CD14-positive monocyte (primary cell): ENCODE data around the gene PARVG. TPM values are rescaled to one million over a fixed set of nuclear protein-coding genes. Genes with fewer than 3 reads are reported as not detected.

Experiments
- DNase-seq, 3 donors: peaks; one replicate each; pipeline ENCODE4 v3.0.0-alpha.2; 2011 to 2022
- H2AFZ ChIP-seq: 2 replicates; pipeline ENCODE4 v1.6.0; 2012; ENCODE audit warnings: mild to moderate bottlenecking, low read depth, low read length, inconsistent platforms; ENCODE audit not compliant: insufficient read depth, poor library complexity, severe bottlenecking
- H3K27ac ChIP-seq, 2 donors: 1 replicate in 1 of 2; 2 replicates in 1 of 2; pipeline ENCODE4 v1.5.1; 2012 to 2013; ENCODE audit warnings: low read length in 2 of 2, control low read depth in 1 of 2, inconsistent platforms in 1 of 2, low read depth in 1 of 2, mild to moderate bottlenecking in 1 of 2
- H3K27me3 ChIP-seq, 2 donors: one replicate each; pipeline versions ENCODE4 v1.6.0 to v1.6.1; 2011 to 2013; ENCODE audit warnings: low read length in 2 of 2; ENCODE audit not compliant: control insufficient read depth in 2 of 2, insufficient read depth in 2 of 2
- H3K36me3 ChIP-seq, 2 donors: replicated peaks in 1 of 2; 1 replicate in 1 of 2; 2 replicates in 1 of 2; pipeline versions ENCODE4 v1.5.1 to v1.6.1; 2012 to 2013; ENCODE audit warnings: low read length in 2 of 2, control low read depth in 1 of 2, inconsistent platforms in 1 of 2, mild to moderate bottlenecking in 1 of 2; ENCODE audit not compliant: insufficient read depth in 2 of 2, control insufficient read depth in 1 of 2
- H3K4me1 ChIP-seq, 2 donors: 1 replicate in 1 of 2; 2 replicates in 1 of 2; pipeline versions ENCODE4 v1.5.1 to v1.6.1; 2012 to 2013; ENCODE audit warnings: low read length in 2 of 2, control low read depth in 1 of 2, inconsistent platforms in 1 of 2, mild to moderate bottlenecking in 1 of 2, moderate library complexity in 1 of 2; ENCODE audit not compliant: insufficient read depth in 2 of 2, control insufficient read depth in 1 of 2
- H3K4me2 ChIP-seq: replicated peaks from 2 replicates; pipeline ENCODE3; 2012; ENCODE audit warnings: low read length, moderate library complexity, mild to moderate bottlenecking; ENCODE audit not compliant: poor library complexity, severe bottlenecking; ENCODE audit errors: extremely low read depth
- H3K4me3 ChIP-seq, 3 experiments: fragments of 200-600 bp in 1 of 3; sonication (generic) in 1 of 3; replicated peaks in 1 of 3; 1 replicate in 2 of 3; 2 replicates in 1 of 3; pipeline ENCODE4 v1.5.1; 2011 to 2013; ENCODE audit warnings: low read length in 3 of 3, mild to moderate bottlenecking in 3 of 3, control low read depth in 2 of 3, low read depth in 2 of 3, inconsistent platforms in 1 of 3, moderate library complexity in 1 of 3
- H3K79me2 ChIP-seq: 2 replicates; pipeline ENCODE4 v1.6.0; 2012; ENCODE audit warnings: mild to moderate bottlenecking, control low read depth, inconsistent platforms, low read length, moderate library complexity; ENCODE audit not compliant: insufficient read depth
- H3K9ac ChIP-seq: 2 replicates; pipeline ENCODE4 v1.6.0; 2017; ENCODE audit warnings: low read length, mild to moderate bottlenecking; ENCODE audit not compliant: insufficient read depth, poor library complexity, severe bottlenecking
- H3K9me3 ChIP-seq, 2 donors: replicated peaks in 1 of 2; 1 replicate in 1 of 2; 2 replicates in 1 of 2; pipeline versions ENCODE4 v1.5.1 to v1.6.1; 2012 to 2013; ENCODE audit warnings: low read length in 2 of 2, control low read depth in 1 of 2; ENCODE audit not compliant: control insufficient read depth in 1 of 2, insufficient read depth in 1 of 2
- H4K20me1 ChIP-seq: 2 replicates; pipeline ENCODE4 v1.6.0; 2012; ENCODE audit warnings: mild to moderate bottlenecking, low read length, control low read depth, moderate library complexity; ENCODE audit not compliant: insufficient read depth
- H3K27ac Mint-ChIP-seq, 7 donors: one replicate each; pipeline ENCODE4 v1.8.0; 2020; ENCODE audit warnings: mild to moderate bottlenecking in 7 of 7, mixed read lengths in 7 of 7, moderate library complexity in 6 of 7, inconsistent platforms in 2 of 7
- H3K27me3 Mint-ChIP-seq, 3 donors: one replicate each; pipeline ENCODE4 v1.8.0; 2021 to 2022; ENCODE audit warnings: low read depth in 3 of 3, mild to moderate bottlenecking in 3 of 3, mixed read lengths in 3 of 3, moderate library complexity in 3 of 3, inconsistent platforms in 1 of 3
- H3K36me3 Mint-ChIP-seq, 2 donors: one replicate each; pipeline ENCODE4 v1.8.0; 2020; ENCODE audit warnings: mixed read lengths in 2 of 2, inconsistent platforms in 1 of 2, mild to moderate bottlenecking in 1 of 2
- H3K4me1 Mint-ChIP-seq: one replicate; pipeline ENCODE4 v1.8.0; 2020; ENCODE audit warnings: mild to moderate bottlenecking, mixed read lengths
- H3K4me3 Mint-ChIP-seq, 2 donors: one replicate each; pipeline ENCODE4 v1.8.0; 2020; ENCODE audit warnings: mild to moderate bottlenecking in 2 of 2, mixed read lengths in 2 of 2, moderate library complexity in 1 of 2
- H3K9me3 Mint-ChIP-seq, 7 donors: one replicate each; pipeline ENCODE4 v1.8.0; 2020 to 2022; ENCODE audit warnings: mixed read lengths in 7 of 7, mild to moderate bottlenecking in 6 of 7, moderate library complexity in 6 of 7, inconsistent platforms in 2 of 7
- CTCF ChIP-seq: fragments of 200-600 bp; IDR thresholded peaks from one replicate; pipeline ENCODE4 v1.8.0; 2022; ENCODE audit warnings: antibody characterized with exemption, mild to moderate bottlenecking
- WGBS: methylation state at CpG from one replicate; pipeline ENCODE4 v1.1.5; 2013; ENCODE audit warnings: missing lambda C conversion rate; ENCODE audit not compliant: insufficient coverage; 5-methylcytosine and 5-hydroxymethylcytosine counted together
- intact Hi-C, 2 donors: fragments of 100-400 bp; cut with micrococcal nuclease; formaldehyde crosslinking; loops; one replicate each; pipeline versions ENCODE4 v1.15.0 to v1.15.1; 2023
- polyA plus RNA-seq, 3 donors: library from polyadenylated mRNA; depleted of rRNA in 1 of 3; unstranded in 2 of 3; stranded (reverse) in 1 of 3; fragments of 300-500 nt in 2 of 3; fragments of >200 nt in 1 of 3; fragmentation: Illumina TruSeq in 2 of 3; gene quantifications; 1 replicate in 2 of 3; 2 replicates in 1 of 3; pipeline ENCODE4 v1.2.3, GENCODE V29; 2012 to 2021

Gene PARVG
- polyA plus RNA-seq, 3 donors = 169 to 577 (median 190) TPM

GRCh38 chr22:44187652-44188230 lies 7.0 kb downstream of the PARVG start:
- Histone ChIP-seq H3K27ac (peak overlapping the region in 1 of 2 donors; percentile 45), H3K79me2 (peaks cover 56% of the 10 kb centered on the region), H3K4me2 (no peak overlapping the region), H3K4me3 (no peak overlapping the region), H3K9ac (no peak overlapping the region), H3K4me1 (peaks cover 31 to 42% of the 10 kb centered on the region in 2 donors), H3K9me3 (no peaks in the 10 kb centered on the region), H2AFZ (no peak overlapping the region), H4K20me1 (peaks cover 83% of the 10 kb centered on the region), H3K36me3 (peaks cover 54 to 87% of the 10 kb centered on the region in 2 donors), H3K27me3 (no peaks in the 10 kb centered on the region)
- peaks cover 0 to 2% (median 0%) of the 10 kb centered on the region in 7 donors for H3K9me3 Mint-ChIP-seq
- peak overlapping the region in 3 of 7 donors; percentile 25 to 76 (median 65) for H3K27ac Mint-ChIP-seq
- TF ChIP-seq CTCF = no peak
- H3K4me3 Mint-ChIP-seq = no peak overlapping the region
- intact Hi-C loops = loop anchor here (10.0 kb wide), 2 partner anchors 307 to 437 kb away; partner anchors contain the start of gene RTL6 (in 1 of the 2)
- no peak for DNase-seq
- H3K4me1 Mint-ChIP-seq = peaks cover 40% of the 10 kb centered on the region
- H3K36me3 Mint-ChIP-seq = peaks cover 45 to 83% of the 10 kb centered on the region in 2 donors
- 95% methylated on average over 7 of the region's 12 CpGs for WGBS
- H3K27me3 Mint-ChIP-seq = no peaks in the 10 kb centered on the region

GRCh38 chr22:44188316-44188715 lies 7.6 kb downstream of the PARVG start:
- no peaks in the 10 kb centered on the region for H3K27me3 Mint-ChIP-seq
- intact Hi-C loops = loop anchor here (10.0 kb wide), 2 partner anchors 306 to 436 kb away; partner anchors contain the start of gene RTL6 (in 1 of the 2)
- H3K9ac ChIP-seq = no peak overlapping the region
- H3K9me3 Mint-ChIP-seq = peaks cover 0 to 2% (median 0%) of the 10 kb centered on the region in 7 donors
- H3K36me3 ChIP-seq = peaks cover 59 to 93% of the 10 kb centered on the region in 2 donors
- no peak overlapping the region for H2AFZ ChIP-seq
- peaks cover 85% of the 10 kb centered on the region for H4K20me1 ChIP-seq
- no peak overlapping the region for H3K4me3 Mint-ChIP-seq
- peak overlapping the region in 1 of 7 donors; percentile 25 for H3K27ac Mint-ChIP-seq
- H3K4me2 ChIP-seq = no peak overlapping the region
- H3K27me3 ChIP-seq = no peaks in the 10 kb centered on the region
- H3K4me1 Mint-ChIP-seq = peaks cover 41% of the 10 kb centered on the region
- H3K27ac ChIP-seq = peak overlapping the region in 1 of 2 donors; percentile 32
- H3K79me2 ChIP-seq = peaks cover 50% of the 10 kb centered on the region
- peaks cover 25 to 40% of the 10 kb centered on the region in 2 donors for H3K4me1 ChIP-seq
- no peak for DNase-seq
- H3K9me3 ChIP-seq = no peaks in the 10 kb centered on the region
- H3K4me3 ChIP-seq = no peak overlapping the region
- 97% methylated on average over 8 of the region's 8 CpGs for WGBS
- H3K36me3 Mint-ChIP-seq = peaks cover 49 to 89% of the 10 kb centered on the region in 2 donors
- no peak for TF ChIP-seq CTCF
